A549 (cell line): ENCODE measurements around the gene MOCS1.

Experiments
- CTCF ChIP-seq: fragments of >200 bp; sonication (Bioruptor Twin); formaldehyde crosslinking; IDR thresholded peaks from 3 replicates; pipeline ENCODE4 v1.5.1; 2016
- MAX ChIP-seq: IDR thresholded peaks from 2 replicates; pipeline ENCODE4 v1.6.1; 2012
- POLR2A ChIP-seq: IDR thresholded peaks from 2 replicates; pipeline ENCODE4 v1.6.1; 2012; ENCODE audit warnings: mild to moderate bottlenecking, low read length
- RAD21 ChIP-seq, 2 experiments: fragments of >200 bp in 1 of 2; sonication (Bioruptor Twin) in 1 of 2; formaldehyde crosslinking in 1 of 2; IDR thresholded peaks in 1 of 2; conservative IDR thresholded peaks in 1 of 2; 2 replicates in 1 of 2; 3 replicates in 1 of 2; pipeline ENCODE4 v1.6.1; 2012 to 2018; ENCODE audit warnings: inconsistent platforms in 1 of 2
- ZNF302 ChIP-seq: fragments of 250-450 bp; sonication (Bioruptor Pico); IDR thresholded peaks from 2 replicates; pipeline ENCODE4 v1.9.0; 2021; ENCODE audit warnings: inconsistent platforms, mild to moderate bottlenecking, moderate library complexity

GRCh38 chr6:39935241-39935640 is 979 bp upstream of the MOCS1 start:
- TF ChIP-seq POLR2A (no peak), ZNF302 (CRISPR knock-in tag) (no peak), MAX (no peak), CTCF (no peak), RAD21 (conservative IDR thresholded peaks at IDR 0.05 in 1 of 2, IDR thresholded peaks at IDR 0.05 in 1 of 2) (no peak)
